LNCaP clone FGC (cell line): ENCODE results near the gene ITFG2.
A peak's percentile ranks its signal among the peaks of the same experiment; 100 is the strongest.

ENCODE experiments used
- DNase-seq: peaks from one replicate; pipeline ENCODE4 v3.0.0-alpha.2; 2011; ENCODE audit warnings: low read depth
- H3K4me3 ChIP-seq: 2 replicates; pipeline ENCODE4 v1.5.1; 2011; ENCODE audit warnings: mild to moderate bottlenecking, low read depth, low read length, control low read depth
- TF ChIP-seq, protein P1 (sequence below): IDR thresholded peaks from 2 replicates; pipeline ENCODE4 v1.5.1; 2012; ENCODE audit warnings: mild to moderate bottlenecking; ENCODE audit not compliant: control insufficient read depth, insufficient read depth; ENCODE audit errors: extremely low read depth

Gene ITFG2

DNA sequence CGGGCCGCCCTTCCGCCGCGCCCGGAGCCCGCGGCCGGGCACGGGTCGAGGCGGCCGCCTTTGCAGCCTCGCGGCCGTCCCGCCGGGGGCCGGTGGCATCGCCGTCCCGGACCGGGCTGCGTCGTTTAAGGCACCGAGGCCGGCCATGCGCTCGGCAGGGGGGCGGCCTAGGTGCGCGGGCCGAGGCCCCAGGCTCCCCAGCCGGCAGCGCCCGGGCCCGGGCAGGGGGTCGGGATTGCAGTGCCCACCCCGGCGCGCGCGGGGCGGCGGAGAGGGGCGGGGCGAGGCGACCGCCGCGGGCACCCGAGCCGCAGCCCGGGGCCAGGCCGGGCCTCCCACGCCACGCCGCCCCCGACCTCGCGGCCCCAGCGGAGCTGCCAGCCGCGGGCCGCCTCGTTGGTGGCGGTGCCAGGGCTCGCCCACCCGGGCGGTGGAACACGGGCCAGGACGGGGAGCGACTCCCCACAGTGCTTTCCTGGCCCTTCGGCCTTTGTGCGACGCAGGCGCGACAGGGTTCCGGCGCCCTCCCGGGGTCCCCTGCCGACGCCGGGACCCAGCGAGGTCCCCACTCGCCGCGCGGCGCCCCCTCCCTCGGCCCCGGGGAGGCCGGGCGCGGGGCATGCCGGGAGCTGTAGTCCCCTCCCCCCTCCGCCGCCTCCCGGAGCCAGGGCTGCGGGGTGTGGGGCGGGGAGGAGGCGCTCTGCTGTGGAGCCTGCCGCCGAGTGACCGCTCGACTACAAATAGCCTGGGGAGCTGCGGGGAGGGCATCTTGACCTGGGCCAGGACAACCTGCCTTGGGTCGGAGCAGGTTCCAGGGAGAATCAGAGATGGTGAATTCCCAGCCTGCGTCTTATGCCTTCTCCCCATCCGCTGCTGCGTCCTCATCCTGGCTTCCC is 16.9 kb upstream of the ITFG2 start:
- DNase-seq = no peak
- TF ChIP-seq, protein P1, sequence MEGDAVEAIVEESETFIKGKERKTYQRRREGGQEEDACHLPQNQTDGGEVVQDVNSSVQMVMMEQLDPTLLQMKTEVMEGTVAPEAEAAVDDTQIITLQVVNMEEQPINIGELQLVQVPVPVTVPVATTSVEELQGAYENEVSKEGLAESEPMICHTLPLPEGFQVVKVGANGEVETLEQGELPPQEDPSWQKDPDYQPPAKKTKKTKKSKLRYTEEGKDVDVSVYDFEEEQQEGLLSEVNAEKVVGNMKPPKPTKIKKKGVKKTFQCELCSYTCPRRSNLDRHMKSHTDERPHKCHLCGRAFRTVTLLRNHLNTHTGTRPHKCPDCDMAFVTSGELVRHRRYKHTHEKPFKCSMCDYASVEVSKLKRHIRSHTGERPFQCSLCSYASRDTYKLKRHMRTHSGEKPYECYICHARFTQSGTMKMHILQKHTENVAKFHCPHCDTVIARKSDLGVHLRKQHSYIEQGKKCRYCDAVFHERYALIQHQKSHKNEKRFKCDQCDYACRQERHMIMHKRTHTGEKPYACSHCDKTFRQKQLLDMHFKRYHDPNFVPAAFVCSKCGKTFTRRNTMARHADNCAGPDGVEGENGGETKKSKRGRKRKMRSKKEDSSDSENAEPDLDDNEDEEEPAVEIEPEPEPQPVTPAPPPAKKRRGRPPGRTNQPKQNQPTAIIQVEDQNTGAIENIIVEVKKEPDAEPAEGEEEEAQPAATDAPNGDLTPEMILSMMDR = no peak
- H3K4me3 ChIP-seq = peak overlapping the region; percentile 90

DNA sequence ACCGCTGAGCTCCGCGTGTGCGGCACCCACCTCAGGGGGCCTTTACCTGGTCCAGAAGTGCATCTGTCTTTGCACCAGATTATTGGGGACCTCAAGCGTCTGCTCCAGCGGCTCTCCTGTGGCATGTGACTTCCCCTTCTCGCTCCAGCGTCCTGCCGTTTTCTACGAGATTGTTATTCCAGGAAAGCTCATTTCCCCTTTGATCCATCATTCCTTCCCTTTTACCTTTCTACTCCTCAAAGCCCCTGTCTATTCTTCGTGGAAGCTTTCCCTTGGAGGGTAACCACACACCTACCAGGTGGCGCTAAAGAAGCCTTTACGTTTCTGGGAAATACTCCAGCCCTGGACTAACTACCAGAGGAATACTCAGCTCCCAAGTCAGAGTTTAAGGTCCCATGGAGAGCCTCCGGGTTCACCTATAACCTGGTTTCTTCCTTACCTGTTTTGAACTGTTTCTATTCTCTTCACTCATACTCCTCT is 16.2 kb upstream of the ITFG2 start:
- TF ChIP-seq, protein P1 = peak; percentile 55
- H3K4me3 ChIP-seq = peak overlapping the region; percentile 90
- DNase-seq = no peak

DNA sequence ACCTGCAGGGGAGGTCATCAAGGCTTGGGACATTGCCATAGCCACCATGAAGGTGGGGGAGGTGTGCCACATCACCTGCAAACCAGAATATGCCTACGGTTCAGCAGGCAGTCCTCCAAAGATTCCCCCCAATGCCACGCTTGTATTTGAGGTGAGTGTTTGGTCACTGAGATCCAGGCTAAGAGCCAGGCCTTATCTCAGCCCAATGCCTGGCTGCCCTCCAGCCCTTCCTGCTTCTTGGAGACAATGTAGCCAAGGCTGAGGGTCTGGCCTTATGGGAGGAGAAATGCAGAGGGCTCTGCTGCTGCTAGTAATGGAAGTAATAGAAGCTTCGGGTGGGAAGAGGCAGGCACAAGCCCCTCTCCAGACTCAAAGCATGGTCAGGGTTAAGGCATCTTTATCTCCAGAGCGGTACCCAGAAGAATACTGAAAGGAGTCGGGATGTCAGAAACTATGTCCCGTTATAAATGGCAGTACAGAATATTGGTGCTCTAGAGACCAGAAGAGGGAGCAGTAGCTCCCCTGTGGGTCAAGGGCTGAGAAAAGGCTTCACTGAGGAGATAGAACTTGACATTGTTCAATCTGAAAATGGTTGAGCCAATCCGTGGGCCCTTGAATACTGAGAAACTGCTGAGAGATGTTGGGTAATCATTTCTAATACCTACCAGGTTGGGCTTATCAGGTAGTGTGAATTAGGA is 14.6 kb upstream of the ITFG2 start:
- DNase-seq = no peak
- no peak overlapping the region for H3K4me3 ChIP-seq
- TF ChIP-seq, protein P1 = no peak

DNA sequence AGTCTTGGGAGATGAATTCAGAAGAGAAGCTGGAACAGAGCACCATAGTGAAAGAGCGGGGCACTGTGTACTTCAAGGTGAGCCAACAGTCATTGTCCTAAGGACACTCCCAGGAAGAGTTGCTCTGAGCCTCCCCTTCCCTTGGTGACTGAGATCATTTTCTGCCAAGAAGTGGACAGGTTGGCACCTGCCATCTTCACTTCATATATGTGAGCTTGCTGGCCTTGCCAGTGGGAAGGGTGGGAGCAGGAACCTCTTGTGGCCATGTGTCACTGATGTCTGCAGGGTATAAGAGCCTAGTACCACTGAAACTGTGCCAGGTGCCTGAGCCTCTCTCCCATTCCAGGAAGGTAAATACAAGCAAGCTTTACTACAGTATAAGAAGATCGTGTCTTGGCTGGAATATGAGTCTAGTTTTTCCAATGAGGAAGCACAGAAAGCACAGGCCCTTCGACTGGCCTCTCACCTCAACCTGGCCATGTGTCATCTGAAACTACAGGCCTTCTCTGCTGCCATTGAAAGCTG is 12.4 kb upstream of the ITFG2 start:
- TF ChIP-seq, protein P1 = no peak
- DNase-seq = peak; percentile 82
- H3K4me3 ChIP-seq = no peak overlapping the region

DNA sequence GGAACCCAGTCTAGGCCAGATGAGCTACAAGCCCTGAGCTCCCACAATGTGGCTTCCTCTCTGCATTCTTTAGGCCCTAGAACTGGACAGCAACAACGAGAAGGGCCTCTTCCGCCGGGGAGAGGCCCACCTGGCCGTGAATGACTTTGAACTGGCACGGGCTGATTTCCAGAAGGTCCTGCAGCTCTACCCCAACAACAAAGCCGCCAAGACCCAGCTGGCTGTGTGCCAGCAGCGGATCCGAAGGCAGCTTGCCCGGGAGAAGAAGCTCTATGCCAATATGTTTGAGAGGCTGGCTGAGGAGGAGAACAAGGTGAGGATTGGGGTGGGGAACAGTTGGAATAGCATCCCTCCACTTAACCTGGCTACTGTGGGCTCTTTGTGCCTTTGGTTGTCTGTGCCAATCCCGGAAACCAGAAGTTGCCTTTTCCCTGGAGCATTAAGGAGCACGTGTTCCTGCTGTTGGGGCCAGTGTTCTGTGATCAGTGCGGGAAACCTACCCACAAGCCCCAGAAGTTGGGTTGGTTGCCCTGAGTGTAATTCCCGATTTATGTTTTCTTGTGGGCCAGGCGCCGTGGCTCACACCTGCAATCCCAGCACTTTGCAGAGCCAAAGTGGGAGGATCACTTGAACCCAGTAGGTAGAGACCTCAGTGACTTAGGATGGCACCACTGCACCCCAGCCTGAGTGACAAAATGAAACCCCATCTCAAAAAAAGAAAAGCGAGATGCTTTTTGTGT is 11.3 kb upstream of the ITFG2 start:
- no peak for DNase-seq
- TF ChIP-seq, protein P1 = no peak
- no peak overlapping the region for H3K4me3 ChIP-seq

DNA sequence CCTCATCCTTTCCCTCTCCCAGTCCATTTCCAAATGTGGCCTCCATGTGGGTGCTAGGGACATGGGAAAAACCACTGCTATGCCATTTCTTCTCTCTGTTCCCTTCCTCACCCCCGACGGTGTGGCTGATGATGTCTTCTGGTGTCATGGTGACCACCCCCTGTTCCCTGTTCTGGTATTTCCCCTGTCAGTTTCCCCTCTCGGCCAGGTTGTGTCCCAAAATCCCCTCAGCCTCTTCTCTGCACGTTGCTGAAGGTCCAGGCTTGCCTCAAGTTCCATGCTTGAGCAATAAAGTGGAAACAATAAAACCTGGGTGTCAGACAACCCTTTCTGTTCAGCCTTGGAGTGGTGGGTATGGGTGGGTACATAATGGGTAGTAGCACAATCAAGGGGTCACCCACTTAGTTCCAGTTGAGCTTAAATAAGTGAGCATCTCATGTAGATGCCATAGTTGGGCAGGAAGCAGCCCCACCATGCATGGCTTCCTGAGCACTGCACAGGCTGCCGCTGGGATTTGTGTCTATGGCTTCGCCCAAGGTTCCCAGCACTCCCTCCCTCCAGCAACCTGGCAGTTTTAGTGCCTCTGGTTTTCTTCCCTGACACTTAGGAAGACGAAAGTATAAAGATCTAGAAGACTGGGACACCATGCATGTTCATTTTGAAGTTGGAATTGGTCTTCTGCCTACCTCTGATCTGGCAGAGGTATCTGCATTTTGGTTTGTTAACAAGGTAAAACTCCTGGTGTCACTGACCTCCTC is 8.7 kb upstream of the ITFG2 start:
- no peak overlapping the region for H3K4me3 ChIP-seq
- DNase-seq = no peak
- TF ChIP-seq, protein P1 = no peak
